AG08395 (cell line): ENCODE measurements around the gene MRPL43.

Experiments
- DNase-seq: peaks from one replicate; pipeline ENCODE4 v3.0.0; 2012; ENCODE audit warnings: mixed read lengths, low spot score

Gene MRPL43

DNA sequence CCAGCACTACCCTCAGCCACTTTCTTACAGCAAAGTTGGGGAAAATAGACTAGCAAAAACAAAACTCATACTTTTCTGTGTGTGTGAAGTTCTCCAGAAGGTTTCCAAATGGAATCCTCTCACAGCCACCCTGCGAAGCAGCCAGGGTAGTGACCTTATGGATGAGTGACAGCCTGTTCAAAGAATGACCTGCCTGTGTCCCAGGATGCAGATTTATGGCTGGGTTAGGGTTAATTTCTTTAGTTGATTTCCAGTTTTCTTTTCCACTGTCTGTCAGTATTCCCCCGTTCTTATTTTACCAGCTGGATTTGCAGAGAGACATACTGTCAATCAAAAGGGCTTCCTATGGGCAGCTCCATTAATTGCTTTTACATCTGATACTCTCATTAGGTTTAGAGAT lies 20.4 kb downstream of the MRPL43 start:
- DNase-seq: no peak

DNA sequence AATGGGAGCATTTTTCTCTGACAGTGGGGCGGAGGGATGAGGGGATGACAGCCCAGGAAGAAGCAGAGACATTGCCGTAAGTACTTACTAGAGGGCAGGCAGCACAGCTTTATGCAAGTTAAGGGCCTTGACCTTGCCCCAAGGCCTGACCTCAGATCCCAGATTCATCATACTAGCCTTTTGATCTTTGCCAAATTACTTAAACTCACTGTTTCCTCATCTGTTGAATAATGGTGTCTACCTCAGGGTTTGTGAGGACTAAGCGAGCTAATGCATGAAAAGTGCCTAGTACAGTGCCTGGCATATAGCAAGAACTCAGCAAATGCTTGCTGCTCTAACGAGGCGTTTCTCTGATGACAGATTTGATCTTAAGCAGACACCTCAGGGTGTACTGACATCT lies 21.5 kb downstream of the MRPL43 start:
- no peak for DNase-seq

DNA sequence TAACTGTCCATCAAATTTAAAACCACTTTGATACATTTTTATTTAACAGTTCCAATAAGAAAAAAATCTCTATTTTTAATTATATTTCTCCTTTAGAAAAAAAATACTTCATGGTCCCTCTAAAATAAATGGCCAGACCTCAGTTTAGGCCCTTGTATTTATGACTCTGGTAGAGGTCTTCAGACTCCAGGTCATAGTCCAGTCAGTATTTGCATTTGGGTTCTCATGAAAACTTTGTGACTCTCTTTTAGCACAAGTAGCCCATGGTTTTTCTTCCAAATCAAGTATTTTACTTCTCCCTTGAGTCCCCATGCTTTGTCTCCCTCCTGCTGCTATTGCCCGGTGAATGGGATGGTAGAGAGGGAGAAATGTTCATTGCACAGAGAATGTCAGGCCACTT lies 23.5 kb downstream of the MRPL43 start:
- no peak for DNase-seq

DNA sequence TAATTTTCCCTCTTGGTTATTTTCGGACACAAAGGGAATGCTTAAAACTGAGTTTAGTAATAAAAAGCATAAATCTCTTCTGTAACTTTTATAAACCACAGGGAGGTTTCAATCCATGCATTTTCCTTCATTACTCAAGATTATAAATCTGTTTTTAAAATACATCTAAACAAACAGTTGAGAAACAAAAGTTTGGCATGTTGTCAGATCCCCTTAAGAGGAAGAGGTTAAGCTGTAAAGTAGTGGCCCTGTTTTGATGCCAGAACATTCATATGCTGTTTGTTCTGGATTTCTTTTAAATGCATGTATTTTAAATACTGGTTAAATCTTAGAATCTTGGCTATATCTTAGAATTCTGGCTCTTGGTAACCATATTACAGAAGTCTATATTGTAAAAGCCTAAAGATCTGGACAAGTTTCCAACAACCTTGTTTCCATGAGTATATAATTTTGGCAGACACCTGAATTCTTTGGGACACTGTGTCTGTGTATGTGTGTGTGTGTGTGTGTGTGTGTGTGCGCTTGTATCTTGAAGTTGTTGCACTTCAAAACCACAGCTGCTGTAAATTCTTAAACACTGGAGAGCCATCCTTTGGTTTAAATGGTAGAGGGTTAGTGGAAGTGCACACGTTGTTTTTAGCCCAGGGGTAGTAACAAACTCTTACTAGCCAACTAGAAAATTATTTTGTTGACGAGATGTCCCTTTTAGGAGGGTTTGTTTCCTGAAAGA lies 24.8 kb downstream of the MRPL43 start:
- DNase-seq: no peak

DNA sequence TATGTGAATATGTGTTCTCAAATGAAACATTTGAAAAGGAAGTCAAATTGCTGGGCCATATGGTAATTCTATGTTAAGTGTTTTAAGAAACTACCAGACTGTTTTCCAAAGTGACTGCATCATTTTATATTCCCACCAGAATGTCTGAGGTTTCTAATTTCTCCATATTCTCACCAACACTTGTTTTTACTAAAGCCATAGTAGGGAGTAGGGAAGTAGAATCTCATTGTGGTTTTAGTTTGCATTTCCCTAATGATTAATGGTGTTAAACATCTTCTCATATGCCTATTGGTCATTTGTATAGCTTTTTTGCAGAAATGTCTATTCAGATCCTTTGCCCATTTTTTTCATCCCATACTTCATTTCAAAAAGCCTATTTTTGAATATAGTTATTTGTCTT lies 27.0 kb downstream of the MRPL43 start:
- DNase-seq: no peak

DNA sequence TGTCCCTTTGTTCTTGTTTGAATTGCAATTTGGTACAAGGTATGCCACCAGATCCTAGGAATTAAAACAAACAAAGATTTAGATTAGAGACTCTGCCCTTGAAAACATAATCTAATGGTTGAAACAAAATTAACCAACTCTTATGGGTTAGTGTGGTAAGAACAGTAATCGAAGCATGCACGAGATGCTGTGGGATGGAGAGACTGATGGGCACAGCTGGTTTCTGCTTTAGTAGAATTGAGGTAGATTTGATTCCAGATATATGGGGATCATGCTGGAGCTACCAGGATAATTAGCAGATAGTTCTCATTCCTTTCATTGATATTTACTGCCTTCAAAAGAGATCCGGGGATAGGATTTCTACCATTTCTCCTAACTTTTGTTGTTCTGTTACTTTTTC lies 38.4 kb downstream of the MRPL43 start:
- DNase-seq: no peak

DNA sequence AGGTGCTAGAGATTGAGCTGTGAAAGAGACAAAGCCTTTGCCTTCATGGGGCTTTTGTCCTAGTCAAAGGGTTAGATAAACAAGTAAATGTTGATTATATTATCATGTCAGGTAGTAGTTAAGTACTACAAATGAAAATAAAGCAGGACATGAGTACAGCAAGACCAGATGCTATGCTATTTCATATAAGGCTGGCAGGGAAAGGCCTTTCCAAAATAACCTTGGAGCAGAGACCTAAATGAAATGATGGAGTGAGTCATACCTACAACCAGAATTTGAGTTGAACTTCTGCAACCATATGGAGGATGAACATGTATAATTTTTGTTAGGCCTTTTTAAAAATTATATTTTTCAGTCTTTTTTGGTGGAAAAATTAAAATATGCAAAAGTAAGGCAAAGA lies 41.5 kb downstream of the MRPL43 start:
- DNase-seq: no peak

DNA sequence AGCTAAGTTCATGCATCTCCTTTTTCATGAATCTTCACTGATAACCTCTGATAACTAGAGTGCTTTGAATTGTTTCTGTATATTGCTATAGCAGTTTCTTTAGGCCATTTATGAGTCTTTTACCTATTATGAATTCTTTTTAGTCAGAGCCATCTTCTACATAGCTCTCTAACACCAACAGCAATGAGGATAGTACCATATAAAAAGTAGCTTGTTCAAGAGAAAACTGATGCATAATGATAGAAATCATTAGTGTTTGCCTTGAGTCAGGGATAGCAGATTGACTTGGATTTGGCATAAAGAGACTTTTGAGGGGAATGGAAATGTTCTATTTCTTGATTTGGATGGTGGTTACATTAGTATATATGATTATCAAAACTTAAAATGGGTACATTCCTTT lies 43.8 kb downstream of the MRPL43 start:
- DNase-seq: no peak

DNA sequence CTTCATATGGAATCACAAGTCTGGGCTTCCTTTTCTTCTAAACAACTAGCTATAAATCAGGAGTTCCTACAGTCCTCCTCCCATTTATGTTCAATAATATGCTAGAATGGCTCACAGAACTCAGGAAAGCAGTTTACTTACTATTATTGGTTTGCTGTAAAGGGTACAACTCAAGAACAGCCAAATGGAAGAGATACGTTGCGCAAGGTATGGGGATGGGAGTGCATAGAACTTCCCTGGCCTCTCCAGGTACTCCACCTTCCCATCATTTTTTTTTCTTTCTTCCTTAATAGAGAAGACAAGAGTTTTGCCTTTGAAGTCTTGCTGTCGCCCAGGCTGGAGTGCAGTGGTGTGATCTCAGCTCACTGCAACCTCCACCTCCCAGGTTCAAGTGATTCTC lies 45.1 kb downstream of the MRPL43 start:
- no peak for DNase-seq

DNA sequence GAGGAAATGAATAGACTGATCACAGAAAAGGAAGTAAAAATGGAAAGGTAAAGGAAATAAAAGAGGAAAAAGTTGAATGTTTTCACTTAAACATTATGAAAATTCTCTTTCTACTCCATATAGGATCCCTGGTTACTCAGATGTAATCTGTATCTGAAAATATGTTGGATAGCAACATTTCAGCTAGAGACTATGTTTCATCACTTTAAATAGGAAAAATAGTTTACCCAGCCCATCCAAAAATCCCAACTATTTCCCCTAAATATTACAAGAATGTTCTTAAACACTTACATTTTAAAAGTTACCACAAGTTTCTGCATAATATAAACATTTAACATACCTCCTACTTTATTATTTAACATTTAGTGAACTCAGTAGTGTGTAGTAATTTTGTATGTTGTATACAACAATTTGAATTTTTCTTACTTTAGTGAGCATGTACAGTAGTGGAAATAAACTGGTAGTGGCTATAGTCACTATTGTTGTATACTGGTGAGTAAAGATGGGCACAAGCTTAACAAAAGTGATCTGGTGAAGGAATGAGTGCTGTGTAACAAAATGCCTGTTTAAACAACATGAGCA lies 47.4 kb downstream of the MRPL43 start:
- DNase-seq: no peak
